ENCODE data around the gene EIF2B1.

- TF ChIP-seq CTCF (IDR thresholded peaks at IDR 0.05) (no peak), EP300 (IDR thresholded peaks at IDR 0.05) (no peak), POLR2A (IDR thresholded peaks at IDR 0.05) (no peak)
Measured at GRCh38 chr12:123643911-123644310, 10.4 kb upstream of the EIF2B1 start.

Data from sigmoid colon (tissue), 4 donors.